Panc1 (cell line): ENCODE data around the gene SYP. TPM values are rescaled to one million over a fixed set of nuclear protein-coding genes. Genes with fewer than 3 reads are reported as not detected.

Experiments used
- ATAC-seq: fragments of 200-7000 bp; cut with Tn5 transposase; 2 replicates; pipeline ENCODE4 v1.9.1; 2020; ENCODE audit warnings: mild to moderate bottlenecking, moderate library complexity
- BruUV-seq: library from RNA; stranded (reverse); fragments of 400-500 nt; replicated peaks from 2 replicates; lab custom pipeline; 2021; lab: Mats Ljungman, UMichigan
- CTCF ChIA-PET: fragments of 300-600 bp; sonication (Branson Sonifier 250); formaldehyde crosslinking; loops from one replicate; lab custom pipeline; 2022; ENCODE audit warnings: antibody characterized with exemption; lab: Charles Lee
- POLR2A ChIA-PET: fragments of 300-600 bp; sonication (Branson Sonifier 250); formaldehyde crosslinking; loops from one replicate; lab custom pipeline; 2022; ENCODE audit warnings: antibody characterized with exemption; lab: Charles Lee
- DNase-seq: peaks from one replicate; pipeline ENCODE4 v3.0.0-alpha.2; 2010; ENCODE audit warnings: low read depth, low spot score
- H3K27ac ChIP-seq: 2 replicates; pipeline ENCODE4 v1.5.1; 2011; ENCODE audit warnings: mild to moderate bottlenecking, low read length, inconsistent platforms
- H3K27me3 ChIP-seq: fragments of 200-500 bp; sonication (Bioruptor generic); 2 replicates; pipeline ENCODE4 v1.6.0; 2014; ENCODE audit warnings: low read length, inconsistent platforms; ENCODE audit not compliant: control insufficient read depth, insufficient read depth
- H3K36me3 ChIP-seq: fragments of 200-500 bp; sonication (Bioruptor generic); 2 replicates; pipeline ENCODE4 v1.5.1; 2014; ENCODE audit warnings: inconsistent platforms, mild to moderate bottlenecking, low read length, moderate library complexity; ENCODE audit not compliant: control insufficient read depth, insufficient read depth
- H3K4me1 ChIP-seq: 2 replicates; pipeline ENCODE4 v1.5.1; 2011; ENCODE audit warnings: inconsistent platforms, mild to moderate bottlenecking, low read length, moderate library complexity; ENCODE audit not compliant: control insufficient read depth, insufficient read depth
- H3K4me3 ChIP-seq, 2 experiments: 2 replicates each; pipeline ENCODE4 v1.5.1; 2011 to 2012; ENCODE audit warnings: low read depth in 2 of 2, low read length in 2 of 2, mild to moderate bottlenecking in 2 of 2, inconsistent platforms in 1 of 2, moderate library complexity in 1 of 2
- H3K9me3 ChIP-seq: fragments of 200-500 bp; sonication (Bioruptor generic); 2 replicates; pipeline ENCODE4 v1.5.1; 2014; ENCODE audit warnings: low read depth, mild to moderate bottlenecking, inconsistent platforms, low read length, moderate library complexity; ENCODE audit not compliant: control insufficient read depth, insufficient read depth
- POLR2AphosphoS5 ChIP-seq: IDR thresholded peaks from 2 replicates; pipeline ENCODE4 v1.6.1; 2012; ENCODE audit warnings: mild to moderate bottlenecking, low read depth, low read length, moderate library complexity
- SIN3A ChIP-seq: IDR thresholded peaks from 2 replicates; pipeline ENCODE4 v1.6.1; 2012; ENCODE audit warnings: low read depth, mild to moderate bottlenecking, low read length, moderate library complexity, borderline replicate concordance; ENCODE audit not compliant: insufficient read depth
- TCF7L2 ChIP-seq: IDR thresholded peaks from 2 replicates; pipeline ENCODE4 v1.6.1; 2011; ENCODE audit warnings: mild to moderate bottlenecking, low read depth, low read length, inconsistent platforms
- in situ Hi-C: cut with HindIII; loops from 2 replicates; pipeline ENCODE4 v1.10.0; 2016; ENCODE audit warnings: low sequenced_read_pairs, low pct_unique_long_range_greater_than_20kb
- intact Hi-C: fragments of 100-400 bp; cut with micrococcal nuclease; formaldehyde crosslinking; loops from one replicate; pipeline ENCODE4 v1.10.0; 2022; ENCODE audit not compliant: unreplicated experiment
- total RNA-seq: library from RNA; stranded (reverse); gene quantifications from one replicate; pipeline ENCODE4 v1.2.1, GENCODE V29; 2021; ENCODE audit not compliant: unreplicated experiment
- TF ChIP-seq, protein P1 (sequence below): fragments of 450-650 bp; IDR thresholded peaks from 2 replicates; pipeline ENCODE4 v1.5.1; 2017; ENCODE audit warnings: mild to moderate bottlenecking
- TF ChIP-seq, protein P2 (sequence below), 2 experiments: IDR thresholded peaks; 2 replicates each; pipeline ENCODE4 v1.6.1; 2011 to 2012; ENCODE audit warnings: low read depth in 2 of 2, control low read depth in 1 of 2, low read length in 1 of 2, mild to moderate bottlenecking in 1 of 2, moderate library complexity in 1 of 2; ENCODE audit not compliant: insufficient read depth in 1 of 2

SYP gene
- total RNA-seq, 1 experiment from 2014 or later = 12.4 TPM

DNA sequence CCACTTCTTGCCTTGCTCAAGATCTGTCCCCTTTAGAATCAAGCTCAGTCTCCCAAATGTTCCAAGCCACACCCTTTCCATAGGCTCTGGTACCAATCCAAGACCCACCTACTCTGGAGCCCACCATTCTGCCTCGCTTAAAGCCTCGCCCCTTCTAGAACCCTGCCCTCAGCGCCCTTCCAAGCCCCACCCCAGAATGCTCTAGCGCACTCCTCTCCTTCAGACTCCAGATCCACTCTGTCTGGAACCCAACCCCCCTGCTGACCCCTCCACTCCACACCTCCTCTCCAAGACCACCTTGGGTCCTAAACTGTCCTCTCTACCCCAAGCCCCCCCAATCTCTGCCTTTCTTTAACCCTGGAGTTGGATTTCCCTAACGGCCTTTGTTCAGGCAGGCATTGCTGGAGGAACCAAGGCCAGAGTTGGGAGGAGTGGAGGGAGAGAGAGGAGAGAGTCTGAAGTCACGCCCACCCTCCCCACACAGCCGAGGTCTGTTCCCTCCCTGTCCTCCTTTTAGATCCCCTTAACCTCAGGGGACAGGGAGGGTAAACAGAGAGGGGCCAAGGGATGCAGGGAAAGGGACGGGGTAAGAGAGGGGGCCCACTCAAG is 11.4 kb downstream of the SYP start:
- Histone ChIP-seq H3K9me3 (no peaks in the 10 kb centered on the region), H3K27me3 (no peaks in the 10 kb centered on the region), H3K27ac (peak overlapping the region; percentile 94), H3K4me1 (peaks cover 21% of the 10 kb centered on the region), H3K36me3 (no peaks in the 10 kb centered on the region), H3K4me3 (no peak overlapping the region)
- in situ Hi-C loops (no loop called here), intact Hi-C loops (no loop called here)
- POLR2A ChIA-PET = no interaction called here
- no TSS peak for BruUV-seq
- ATAC-seq = no peak
- DNase-seq = no peak
- CTCF ChIA-PET = no interaction called here
- TF ChIP-seq, protein P1, sequence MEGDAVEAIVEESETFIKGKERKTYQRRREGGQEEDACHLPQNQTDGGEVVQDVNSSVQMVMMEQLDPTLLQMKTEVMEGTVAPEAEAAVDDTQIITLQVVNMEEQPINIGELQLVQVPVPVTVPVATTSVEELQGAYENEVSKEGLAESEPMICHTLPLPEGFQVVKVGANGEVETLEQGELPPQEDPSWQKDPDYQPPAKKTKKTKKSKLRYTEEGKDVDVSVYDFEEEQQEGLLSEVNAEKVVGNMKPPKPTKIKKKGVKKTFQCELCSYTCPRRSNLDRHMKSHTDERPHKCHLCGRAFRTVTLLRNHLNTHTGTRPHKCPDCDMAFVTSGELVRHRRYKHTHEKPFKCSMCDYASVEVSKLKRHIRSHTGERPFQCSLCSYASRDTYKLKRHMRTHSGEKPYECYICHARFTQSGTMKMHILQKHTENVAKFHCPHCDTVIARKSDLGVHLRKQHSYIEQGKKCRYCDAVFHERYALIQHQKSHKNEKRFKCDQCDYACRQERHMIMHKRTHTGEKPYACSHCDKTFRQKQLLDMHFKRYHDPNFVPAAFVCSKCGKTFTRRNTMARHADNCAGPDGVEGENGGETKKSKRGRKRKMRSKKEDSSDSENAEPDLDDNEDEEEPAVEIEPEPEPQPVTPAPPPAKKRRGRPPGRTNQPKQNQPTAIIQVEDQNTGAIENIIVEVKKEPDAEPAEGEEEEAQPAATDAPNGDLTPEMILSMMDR = no peak
- TF ChIP-seq POLR2AphosphoS5 (no peak), TCF7L2 (no peak), SIN3A (no peak)
- TF ChIP-seq, protein P2, sequence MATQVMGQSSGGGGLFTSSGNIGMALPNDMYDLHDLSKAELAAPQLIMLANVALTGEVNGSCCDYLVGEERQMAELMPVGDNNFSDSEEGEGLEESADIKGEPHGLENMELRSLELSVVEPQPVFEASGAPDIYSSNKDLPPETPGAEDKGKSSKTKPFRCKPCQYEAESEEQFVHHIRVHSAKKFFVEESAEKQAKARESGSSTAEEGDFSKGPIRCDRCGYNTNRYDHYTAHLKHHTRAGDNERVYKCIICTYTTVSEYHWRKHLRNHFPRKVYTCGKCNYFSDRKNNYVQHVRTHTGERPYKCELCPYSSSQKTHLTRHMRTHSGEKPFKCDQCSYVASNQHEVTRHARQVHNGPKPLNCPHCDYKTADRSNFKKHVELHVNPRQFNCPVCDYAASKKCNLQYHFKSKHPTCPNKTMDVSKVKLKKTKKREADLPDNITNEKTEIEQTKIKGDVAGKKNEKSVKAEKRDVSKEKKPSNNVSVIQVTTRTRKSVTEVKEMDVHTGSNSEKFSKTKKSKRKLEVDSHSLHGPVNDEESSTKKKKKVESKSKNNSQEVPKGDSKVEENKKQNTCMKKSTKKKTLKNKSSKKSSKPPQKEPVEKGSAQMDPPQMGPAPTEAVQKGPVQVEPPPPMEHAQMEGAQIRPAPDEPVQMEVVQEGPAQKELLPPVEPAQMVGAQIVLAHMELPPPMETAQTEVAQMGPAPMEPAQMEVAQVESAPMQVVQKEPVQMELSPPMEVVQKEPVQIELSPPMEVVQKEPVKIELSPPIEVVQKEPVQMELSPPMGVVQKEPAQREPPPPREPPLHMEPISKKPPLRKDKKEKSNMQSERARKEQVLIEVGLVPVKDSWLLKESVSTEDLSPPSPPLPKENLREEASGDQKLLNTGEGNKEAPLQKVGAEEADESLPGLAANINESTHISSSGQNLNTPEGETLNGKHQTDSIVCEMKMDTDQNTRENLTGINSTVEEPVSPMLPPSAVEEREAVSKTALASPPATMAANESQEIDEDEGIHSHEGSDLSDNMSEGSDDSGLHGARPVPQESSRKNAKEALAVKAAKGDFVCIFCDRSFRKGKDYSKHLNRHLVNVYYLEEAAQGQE (IDR thresholded peaks at IDR 0.05; ENCODE audit: insufficient read depth in 1 of 2, low read depth in 2 of 2, low read length in 1 of 2) = no peak

DNA sequence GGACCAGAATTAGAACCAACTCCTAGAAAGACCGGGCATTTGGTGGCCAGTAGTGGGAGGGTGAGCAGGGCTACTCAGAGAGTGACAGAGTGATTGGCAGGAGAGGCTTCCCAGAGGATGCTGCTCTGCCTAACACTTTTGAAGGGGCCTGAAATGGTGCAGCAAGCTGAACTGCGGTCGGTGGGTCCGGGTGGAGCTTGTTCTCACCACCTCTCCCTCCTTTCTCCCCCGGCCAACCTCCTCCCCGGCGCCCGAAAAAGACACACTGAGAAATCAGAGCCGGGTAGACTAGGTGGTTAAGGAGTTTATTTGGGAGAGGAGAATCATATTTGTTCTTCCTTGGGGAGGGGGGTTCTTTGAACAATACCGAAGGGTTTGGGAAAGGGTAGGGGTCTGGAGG is 12.5 kb downstream of the SYP start:
- TF ChIP-seq TCF7L2 = no peak
- no peak for TF ChIP-seq POLR2AphosphoS5
- TF ChIP-seq, protein P2 (IDR thresholded peaks at IDR 0.05; ENCODE audit: insufficient read depth in 1 of 2, low read depth in 2 of 2, low read length in 1 of 2) = no peak
- Histone ChIP-seq H3K4me1 (peaks cover 21% of the 10 kb centered on the region), H3K36me3 (no peaks in the 10 kb centered on the region), H3K9me3 (no peaks in the 10 kb centered on the region), H3K4me3 (peak overlapping the region in 1 of 2 experiments; percentile 91; a peak in 2 of 4 replicates), H3K27ac (peak overlapping the region; percentile 94), H3K27me3 (no peaks in the 10 kb centered on the region)
- ChIA-PET POLR2A (interaction anchor here (0.6 kb wide), 1 partner anchor 16 kb away, joined by 3 read pairs; the partner anchor contains the start of gene PLP2), CTCF (no interaction called here)
- in situ Hi-C loops = no loop called here
- no peak for ATAC-seq
- intact Hi-C loops = no loop called here
- no TSS peak for BruUV-seq
- no peak for DNase-seq
